ENCODE results near the gene ASNS.
"Not testable (repeated sequence)": the region's sequence is repeated elsewhere in the genome, so short reads cannot be mapped to it uniquely, and the experiment has no call there.

The ASNS gene, protein sequence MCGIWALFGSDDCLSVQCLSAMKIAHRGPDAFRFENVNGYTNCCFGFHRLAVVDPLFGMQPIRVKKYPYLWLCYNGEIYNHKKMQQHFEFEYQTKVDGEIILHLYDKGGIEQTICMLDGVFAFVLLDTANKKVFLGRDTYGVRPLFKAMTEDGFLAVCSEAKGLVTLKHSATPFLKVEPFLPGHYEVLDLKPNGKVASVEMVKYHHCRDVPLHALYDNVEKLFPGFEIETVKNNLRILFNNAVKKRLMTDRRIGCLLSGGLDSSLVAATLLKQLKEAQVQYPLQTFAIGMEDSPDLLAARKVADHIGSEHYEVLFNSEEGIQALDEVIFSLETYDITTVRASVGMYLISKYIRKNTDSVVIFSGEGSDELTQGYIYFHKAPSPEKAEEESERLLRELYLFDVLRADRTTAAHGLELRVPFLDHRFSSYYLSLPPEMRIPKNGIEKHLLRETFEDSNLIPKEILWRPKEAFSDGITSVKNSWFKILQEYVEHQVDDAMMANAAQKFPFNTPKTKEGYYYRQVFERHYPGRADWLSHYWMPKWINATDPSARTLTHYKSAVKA

DNA sequence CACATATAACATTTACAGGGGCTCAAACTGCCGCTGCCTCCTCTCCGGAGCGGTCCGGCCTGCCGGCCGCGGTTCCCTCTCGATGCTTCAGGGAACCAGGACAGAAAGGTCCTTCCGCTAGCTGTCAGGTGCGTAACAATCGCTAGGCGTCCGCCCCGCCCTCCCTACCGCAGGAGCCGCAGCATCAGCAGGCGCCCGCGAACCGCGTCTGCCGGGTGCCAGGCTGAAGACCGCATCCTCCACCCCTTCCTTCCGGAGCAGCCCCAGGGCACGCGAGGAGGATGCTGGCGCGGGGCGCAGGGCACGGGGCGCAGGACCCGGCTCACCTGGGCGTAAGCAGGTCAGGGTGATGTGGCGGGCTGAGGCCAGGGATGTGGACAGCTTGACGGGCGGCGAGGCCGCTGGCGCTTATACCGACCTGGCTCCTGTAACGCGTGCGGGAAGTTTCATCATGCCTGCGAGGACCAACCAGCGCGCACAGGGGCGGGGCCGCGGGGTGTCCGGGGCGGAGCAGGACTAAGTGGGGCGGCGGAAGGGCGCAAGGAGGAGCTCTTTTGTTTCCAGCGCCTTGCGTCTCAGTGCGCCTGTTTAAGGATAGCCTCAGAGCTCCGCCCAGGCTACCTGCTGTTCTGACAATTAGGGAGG is at the start of gene ASNS:
TSS of gene ASNS (minus strand) at position 384 of the 645 bp plus-strand sequence. CDS start 3,252 bp downstream, outside the sequence.
- ChIA-PET CTCF (interaction anchor here (0.6 to 1.0 kb wide), 2 partner anchors 8 to 1660 kb away, joined by 3 read pairs; no protein-coding TSS in a partner anchor), POLR2A (interaction anchor here (0.6 to 0.9 kb wide), 3 partner anchors 16 to 1164 kb away, joined by 3 read pairs; no protein-coding TSS in a partner anchor)
- TF ChIP-seq, protein P1, sequence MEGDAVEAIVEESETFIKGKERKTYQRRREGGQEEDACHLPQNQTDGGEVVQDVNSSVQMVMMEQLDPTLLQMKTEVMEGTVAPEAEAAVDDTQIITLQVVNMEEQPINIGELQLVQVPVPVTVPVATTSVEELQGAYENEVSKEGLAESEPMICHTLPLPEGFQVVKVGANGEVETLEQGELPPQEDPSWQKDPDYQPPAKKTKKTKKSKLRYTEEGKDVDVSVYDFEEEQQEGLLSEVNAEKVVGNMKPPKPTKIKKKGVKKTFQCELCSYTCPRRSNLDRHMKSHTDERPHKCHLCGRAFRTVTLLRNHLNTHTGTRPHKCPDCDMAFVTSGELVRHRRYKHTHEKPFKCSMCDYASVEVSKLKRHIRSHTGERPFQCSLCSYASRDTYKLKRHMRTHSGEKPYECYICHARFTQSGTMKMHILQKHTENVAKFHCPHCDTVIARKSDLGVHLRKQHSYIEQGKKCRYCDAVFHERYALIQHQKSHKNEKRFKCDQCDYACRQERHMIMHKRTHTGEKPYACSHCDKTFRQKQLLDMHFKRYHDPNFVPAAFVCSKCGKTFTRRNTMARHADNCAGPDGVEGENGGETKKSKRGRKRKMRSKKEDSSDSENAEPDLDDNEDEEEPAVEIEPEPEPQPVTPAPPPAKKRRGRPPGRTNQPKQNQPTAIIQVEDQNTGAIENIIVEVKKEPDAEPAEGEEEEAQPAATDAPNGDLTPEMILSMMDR (IDR thresholded peaks at IDR 0.05; ENCODE audit: control extremely low read depth, extremely low read depth, low read depth, missing control alignments) = no peak
- DNase-seq (ENCODE audit: extremely low spot score) = peak; percentile 90

DNA sequence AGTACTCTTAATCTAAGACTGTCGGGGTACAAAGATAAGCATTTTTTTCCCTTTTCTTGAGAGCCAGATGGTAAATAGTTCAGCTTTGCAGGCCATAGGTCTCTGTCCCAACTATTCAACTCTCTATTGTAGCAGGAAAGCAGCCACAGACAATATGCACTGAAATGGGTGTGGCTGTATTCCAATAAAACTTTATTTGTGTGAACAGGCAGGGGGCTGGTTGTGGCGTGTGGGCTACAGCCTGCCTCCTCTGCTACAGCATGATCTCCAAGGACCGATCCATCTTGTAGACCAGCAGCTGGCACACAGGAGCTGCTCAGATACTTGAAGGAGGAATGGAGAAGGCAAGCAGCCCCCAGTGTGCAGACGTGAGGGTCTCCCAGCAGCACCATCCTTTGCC is 49.0 kb upstream of the ASNS start:
- DNase-seq (ENCODE audit: extremely low spot score); POLR2A ChIA-PET: not testable (repeated sequence)
- CTCF ChIA-PET = interaction anchor here (1.4 kb wide), 1 partner anchor 248 kb away, joined by 3 read pairs; no protein-coding TSS in a partner anchor

DNA sequence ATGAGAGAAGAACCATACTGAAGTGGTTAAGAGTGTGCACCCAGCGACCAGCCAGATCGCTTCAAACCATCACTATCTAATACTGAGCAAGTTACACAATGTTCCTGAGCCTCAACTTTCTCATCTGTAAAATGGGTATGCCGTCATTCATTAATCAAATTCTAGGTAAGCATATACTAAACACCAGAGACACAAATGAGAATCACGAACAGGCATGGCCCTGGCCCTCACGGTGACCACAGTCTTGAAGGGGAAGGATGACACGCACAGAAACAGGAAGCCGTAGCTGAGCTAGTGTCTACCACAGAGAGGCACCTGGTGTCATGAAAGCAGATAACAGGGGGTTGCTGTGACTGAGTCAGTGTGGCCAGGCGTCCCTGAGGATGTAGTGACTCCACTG is 43.1 kb upstream of the ASNS start:
- CTCF ChIA-PET; POLR2A ChIA-PET; DNase-seq (ENCODE audit: extremely low spot score): not testable (repeated sequence)

DNA sequence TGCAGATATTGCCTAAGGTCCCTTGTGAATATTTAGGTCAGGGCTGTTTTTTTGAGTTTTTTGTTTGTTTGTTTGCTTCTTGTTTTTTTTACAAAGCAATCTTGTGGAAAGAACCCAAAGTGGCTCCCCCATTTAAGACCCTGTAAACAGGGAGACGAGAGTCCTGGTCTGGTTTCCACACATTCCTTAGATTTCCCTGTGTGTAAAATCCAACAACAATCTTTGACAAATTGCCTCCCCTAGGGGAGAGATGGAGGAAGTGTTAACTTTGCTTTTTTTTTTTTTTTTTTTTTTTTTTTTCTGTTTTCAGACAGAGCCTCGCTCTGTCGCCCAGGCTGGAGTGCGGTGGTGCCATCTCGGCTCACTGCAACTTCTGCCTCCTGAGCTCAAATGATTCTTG is 40.1 kb upstream of the ASNS start:
- CTCF ChIA-PET; POLR2A ChIA-PET; DNase-seq (ENCODE audit: extremely low spot score): not testable (repeated sequence)

DNA sequence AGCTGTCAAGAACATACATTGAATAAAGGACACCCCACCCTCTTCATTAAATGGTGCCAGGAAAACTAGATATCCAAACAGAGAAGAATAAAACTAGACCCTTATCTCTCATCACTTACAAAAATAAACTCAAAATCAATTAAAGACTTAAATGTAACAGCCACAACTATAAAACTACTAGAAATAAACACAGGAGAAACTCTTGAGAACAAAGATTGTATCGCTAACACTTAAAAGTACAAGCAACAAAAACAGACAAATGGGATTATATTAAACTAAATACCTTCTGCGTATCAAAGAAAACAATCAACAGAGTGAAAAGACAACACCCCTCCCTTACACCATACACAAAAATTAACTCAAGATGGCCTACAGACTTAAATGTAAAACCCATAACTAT is 24.7 kb upstream of the ASNS start:
- CTCF ChIA-PET; POLR2A ChIA-PET; DNase-seq (ENCODE audit: extremely low spot score): not testable (repeated sequence)

DNA sequence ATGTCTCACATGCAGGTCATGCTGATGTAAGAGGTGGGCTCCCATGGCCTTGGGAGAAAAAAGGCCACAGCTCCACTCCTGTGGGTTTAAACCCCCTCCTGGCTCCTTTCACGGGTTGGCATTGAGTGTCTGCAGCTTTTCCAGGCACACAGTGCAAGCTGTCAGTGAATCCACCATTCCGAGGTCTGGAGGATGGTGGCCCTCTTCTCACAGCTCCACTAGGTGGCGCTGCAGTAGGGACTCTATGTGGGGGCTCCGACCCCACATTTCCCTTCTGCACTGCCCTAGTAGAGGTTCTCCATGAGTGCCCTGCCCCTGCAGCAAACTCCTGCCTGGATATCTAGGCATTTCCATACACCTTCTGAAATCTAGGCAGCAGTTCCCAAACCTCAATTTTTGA is 19.5 kb upstream of the ASNS start:
- CTCF ChIA-PET; DNase-seq (ENCODE audit: extremely low spot score); POLR2A ChIA-PET: not testable (repeated sequence)

DNA sequence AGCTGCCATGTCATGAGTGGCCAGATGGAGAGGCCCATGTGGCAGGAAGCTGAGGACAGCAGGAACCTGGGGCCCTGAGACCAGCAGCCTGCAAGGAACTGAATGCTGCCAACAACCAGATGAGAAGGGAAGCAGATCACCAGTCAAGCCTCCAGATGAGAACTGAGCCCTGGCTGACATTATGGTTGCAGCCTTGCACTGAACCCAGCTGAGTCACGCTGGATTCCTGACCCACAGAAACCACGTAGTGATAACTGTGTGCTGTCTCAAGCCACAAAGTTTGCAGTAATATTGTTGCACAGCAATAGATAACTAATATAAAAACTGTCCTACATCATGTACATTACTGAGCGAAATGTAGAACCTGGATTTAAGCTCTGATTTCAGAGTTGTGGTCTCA is 7.3 kb upstream of the ASNS start:
- POLR2A ChIA-PET; DNase-seq (ENCODE audit: extremely low spot score); CTCF ChIA-PET: not testable (repeated sequence)

DNA sequence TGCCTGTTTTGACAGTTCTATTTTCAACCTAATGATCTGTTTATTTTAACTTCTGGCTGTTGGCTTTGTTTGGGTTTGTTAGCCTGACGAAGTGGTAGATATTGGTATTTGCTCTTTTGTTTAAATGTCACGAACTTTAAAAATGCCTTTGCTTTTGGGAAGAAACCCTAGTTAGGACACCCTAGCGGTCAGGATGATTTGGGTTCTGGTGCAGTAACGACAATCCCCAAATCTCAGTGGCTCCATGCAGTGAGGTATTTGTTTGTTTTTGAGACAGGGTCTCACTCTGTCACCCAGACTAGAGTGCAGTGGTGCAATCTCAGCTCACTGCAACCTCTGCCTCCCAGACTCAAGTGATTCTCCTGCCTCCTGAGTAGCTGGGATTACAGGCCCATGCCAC is 2.7 kb upstream of the ASNS start:
- POLR2A ChIA-PET; DNase-seq (ENCODE audit: extremely low spot score); CTCF ChIA-PET: not testable (repeated sequence)

DNA sequence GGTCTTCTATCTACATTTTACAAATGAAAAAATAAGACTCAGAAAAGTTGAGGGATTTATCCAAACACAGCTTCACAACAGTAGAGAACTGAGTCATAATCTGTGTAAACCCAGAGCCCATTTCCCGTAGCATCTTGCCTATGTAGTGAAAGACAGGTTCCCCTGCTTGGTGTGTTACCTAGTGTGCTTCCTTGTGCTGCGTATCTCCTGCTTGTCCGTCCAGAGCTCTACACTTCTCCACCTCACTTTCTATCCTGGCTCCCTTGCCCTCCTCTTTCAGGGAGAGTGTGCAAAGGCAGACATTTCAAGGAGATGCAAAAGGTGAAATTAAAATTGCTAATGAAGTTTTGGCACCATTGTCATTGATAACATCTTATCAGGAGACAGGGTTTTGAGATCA is 1.4 kb upstream of the ASNS start:
- no peak for DNase-seq (ENCODE audit: extremely low spot score)
- CTCF ChIA-PET = no interaction called here
- POLR2A ChIA-PET = no interaction called here
- TF ChIP-seq, protein P1 (IDR thresholded peaks at IDR 0.05; ENCODE audit: control extremely low read depth, extremely low read depth, low read depth, missing control alignments) = no peak

DNA sequence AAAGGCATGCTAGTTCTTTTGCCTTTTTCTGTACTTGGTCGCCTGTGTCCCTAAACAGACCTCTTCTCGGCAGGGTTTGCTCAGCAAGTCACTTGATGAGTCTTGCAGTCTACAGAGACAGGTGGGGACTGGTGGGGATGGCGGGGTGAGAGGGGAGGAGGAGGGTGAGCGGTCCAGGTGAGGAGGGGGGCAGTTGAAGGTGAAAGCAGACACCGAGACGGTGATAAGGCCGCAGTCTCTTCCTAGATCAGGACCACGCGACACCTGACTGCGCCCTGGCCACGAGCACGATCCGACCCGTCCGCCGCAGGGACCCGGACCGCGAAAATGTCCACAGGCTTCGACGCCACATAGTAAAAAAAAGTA is 566 bp downstream of the ASNS start:
- DNase-seq (ENCODE audit: extremely low spot score) = no peak
- ChIA-PET POLR2A (no interaction called here), CTCF (interaction anchor here (1.0 kb wide), 1 partner anchor 8 kb away, joined by 3 read pairs; no protein-coding TSS in a partner anchor)
- TF ChIP-seq, protein P1 (IDR thresholded peaks at IDR 0.05; ENCODE audit: control extremely low read depth, extremely low read depth, low read depth, missing control alignments) = no peak
